ENCODE results near the gene DLG4.

Gene DLG4

DNA sequence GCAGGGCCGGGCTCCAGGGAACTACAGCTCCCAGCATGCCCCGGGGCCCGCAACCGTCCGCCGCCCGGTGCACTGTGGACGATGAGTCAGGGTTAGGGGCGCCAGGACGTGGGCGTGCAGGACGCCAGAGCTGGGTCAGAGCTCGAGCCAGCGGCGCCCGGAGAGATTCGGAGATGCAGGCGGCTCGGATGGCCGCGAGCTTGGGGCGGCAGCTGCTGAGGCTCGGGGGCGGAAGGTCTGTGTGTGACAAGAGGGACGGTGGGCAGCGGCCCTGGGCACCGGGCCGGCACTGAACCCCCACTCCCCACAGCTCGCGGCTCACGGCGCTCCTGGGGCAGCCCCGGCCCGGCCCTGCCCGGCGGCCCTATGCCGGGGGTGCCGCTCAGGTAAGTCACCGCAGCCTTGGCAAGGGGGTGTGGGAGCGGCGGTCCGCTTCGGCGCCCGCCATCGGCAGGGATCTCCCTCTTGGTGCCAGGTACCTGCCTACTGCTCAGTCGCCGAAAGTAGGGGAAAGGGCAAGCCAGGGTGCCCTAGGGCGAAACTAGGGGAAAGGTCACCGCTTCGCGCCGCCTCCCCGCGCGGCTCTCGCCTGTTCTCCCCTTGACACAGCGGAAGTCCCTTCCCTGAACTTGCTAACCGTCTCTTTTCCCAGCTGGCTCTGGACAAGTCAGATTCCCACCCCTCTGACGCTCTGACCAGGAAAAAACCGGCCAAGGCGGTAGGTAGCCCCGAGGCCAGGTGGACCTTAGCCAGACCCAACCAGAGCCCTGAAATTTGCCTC lies at the start of gene DLG4, which contains the start of gene ACADVL:
DLG4 (minus strand) TSS at position 25 of the 781 bp plus-strand sequence.
ACADVL (plus strand) TSS at position 127 of the 781 bp plus-strand sequence; CDS start at position 174, 47 bp downstream.
- no peak for FAIRE-seq

DNA sequence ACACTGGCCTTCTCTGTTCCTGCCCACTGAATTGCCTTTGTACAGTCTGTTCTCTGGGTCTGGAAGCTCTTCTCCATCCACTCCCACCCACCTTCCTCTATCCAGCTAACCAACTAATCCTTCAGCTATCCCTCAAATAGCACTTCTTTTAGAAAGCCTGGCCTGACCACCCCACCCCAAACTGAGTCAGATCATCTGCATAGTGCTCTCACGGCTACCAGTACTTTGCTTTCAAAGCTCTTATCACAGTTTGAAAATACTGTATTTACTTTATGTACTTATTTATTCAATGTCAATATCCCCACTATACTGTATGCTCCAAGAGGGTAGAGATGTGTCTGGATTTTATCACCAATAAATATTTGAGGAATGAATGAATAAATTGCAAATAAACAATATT lies 47.1 kb upstream of the DLG4 start:
- FAIRE-seq, result no peak

DNA sequence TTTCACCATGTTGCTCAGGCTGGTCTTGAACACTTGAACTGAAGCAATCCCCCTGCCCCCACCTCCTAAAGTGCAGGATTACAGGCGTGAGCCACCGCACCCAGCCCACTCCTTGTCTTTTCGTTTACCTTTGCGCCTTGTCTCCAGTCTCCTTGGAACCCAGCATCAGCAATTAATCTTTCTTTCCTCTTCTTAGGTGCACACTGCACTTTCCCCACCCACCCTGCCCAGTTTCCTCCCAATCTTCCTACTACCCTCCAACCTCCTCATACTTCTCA lies 44.1 kb upstream of the DLG4 start:
- no peak for FAIRE-seq

DNA sequence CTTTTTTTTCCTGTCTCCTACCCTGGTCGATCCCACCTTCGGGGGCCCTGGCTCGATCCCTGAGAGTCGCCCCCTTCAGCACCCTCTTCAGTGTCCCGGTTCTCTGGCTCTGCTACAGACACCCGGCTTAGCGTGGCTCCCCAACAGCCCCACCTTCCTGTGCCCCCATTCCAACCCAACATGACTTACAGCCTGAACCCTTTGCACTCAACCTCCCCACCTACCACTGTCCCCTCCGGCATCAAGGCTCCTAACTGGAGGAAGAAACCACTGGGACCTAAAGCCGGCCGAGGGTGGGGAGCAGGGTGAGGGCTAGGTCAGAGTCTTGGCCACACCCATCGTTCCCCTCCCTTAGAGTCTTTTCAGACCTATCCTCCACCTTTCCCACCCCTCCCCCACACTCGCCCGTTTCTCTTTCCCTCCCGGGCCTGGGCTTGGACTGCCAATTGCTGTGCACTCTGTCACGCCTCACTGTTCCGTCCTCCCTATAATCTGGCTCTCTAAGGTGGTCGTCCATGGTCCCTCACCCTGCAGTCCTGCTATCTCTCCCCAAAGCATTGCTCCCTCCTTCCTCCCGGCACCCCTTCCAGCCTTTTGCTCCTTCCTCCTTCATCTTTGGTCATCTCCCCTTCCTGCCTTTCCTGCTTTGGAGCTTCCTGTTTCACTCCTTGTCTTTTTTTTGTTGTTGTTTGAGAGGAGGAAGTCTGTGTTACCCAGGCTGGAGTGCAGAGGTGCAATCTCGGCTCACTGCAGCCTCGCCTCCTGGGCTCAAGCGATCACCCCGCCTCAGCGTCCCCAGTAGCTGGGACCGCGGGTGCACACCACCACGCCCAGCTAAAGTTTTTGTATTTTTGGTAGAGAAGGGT lies 43.5 kb upstream of the DLG4 start:
- FAIRE-seq, result no peak

DNA sequence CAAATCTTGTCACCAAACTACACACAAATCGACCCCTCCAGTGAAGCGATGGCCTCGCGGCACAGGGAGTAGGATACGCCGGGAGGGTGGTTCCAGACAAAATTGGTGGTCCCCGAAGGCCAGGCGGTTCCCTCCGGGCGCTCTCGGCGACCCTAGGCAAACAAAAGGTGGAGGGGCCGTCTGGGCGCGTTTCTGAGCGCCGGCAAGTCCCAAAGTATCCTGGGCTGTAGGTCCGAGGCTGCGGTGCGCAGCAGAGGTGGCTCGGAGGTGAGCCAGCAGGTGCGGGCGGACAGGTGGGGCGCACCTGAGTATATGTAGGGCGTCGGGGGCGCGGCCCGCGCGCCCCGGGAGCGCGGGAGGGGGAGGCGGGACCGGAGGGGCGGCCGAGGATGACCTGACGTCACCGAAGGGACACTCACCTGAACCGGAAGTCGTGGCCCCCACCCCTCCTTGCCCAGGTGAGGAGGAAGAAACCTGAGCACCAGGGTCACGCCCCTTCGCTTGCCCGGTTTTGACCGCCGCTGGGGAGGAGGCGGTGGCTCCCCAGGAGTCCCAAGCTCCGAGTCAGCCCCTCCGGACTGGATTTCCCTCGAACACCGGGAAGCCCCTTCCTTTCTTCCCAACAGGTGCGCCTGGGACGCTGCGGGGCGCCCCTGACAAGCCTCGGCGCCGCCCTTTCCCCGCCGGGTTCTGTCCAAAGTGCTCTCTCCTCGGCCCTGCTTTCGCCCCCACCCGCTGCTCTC lies 42.7 kb upstream of the DLG4 start, which contains the start of gene CLDN7:
CLDN7 (minus strand) TSS at position 287 of the 743 bp plus-strand sequence. CDS start 435 bp downstream, outside the sequence.
- FAIRE-seq, result no peak

DNA sequence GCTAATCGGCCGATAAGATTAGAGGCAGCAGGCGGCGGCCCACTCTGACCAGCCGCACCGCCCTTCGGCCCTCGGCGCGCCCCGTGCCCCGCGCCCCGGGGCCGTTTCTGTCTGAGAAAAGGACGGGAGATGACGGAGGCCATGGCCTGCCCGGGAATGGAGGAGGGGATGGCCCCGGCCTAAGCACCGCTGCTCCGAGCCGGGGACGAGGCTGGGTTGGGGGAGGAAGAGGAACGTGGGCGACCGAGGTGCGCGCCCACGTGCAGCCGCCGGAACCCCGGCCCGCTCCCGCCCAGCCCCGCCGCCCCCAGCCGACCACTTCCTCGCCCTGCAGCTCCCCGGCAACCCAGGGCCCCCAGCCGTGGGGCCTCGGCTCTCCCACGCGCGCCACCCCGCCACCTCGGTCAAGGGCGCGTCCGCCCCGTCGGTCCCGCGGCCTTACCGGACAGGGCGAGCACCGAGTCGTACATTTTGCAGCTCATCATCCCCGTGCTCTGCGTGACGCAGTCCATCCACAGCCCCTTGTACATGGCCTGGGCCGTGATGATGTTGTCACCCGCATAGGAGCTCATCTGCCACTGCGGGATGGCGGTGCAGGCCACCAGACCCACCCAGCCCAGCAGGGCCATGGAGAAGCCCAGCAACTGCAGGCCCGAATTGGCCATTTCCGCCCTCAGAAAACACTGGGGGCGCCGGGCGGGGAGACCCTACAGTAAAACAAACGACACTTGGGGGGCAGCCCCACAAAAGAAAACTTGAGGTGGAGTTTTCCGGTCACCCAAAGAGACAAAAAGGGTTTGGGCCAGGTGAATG lies 41.9 kb upstream of the DLG4 start:
- no peak for FAIRE-seq

DNA sequence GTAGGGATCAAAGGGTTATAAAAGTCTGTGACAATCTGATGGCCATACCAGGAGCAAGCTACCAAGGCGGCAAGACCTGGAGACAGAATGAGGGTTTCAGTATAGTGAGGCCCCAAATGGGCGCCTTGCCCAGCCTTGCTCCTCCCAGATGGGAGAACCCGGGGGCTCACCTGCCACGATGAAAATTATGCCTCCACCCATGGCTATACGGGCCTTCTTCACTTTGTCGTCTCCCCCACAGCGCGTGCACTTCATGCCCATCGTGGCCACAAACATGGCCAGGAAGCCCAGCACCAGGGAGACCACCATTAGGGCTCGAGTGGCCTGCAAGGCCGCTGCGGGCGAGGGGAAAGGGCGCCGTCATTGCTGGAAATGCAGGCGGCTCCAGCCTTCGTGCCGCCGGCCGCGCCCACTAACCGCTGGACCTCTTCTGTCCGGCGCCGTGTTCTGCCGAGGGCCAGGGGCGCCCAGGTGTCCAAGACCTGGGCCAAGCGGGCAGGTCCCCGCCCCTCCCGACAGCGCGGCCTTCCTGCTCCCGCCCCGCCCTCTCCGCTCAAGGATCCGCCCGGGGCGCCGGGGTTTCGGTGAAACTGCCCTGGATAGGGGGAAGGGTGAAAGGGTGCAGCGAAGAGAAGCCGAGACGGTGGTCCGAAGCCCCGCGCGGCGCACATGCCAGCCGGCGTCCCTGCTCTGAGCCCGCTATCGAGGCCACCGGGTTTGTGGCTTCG lies 41.2 kb upstream of the DLG4 start:
- FAIRE-seq, result no peak

DNA sequence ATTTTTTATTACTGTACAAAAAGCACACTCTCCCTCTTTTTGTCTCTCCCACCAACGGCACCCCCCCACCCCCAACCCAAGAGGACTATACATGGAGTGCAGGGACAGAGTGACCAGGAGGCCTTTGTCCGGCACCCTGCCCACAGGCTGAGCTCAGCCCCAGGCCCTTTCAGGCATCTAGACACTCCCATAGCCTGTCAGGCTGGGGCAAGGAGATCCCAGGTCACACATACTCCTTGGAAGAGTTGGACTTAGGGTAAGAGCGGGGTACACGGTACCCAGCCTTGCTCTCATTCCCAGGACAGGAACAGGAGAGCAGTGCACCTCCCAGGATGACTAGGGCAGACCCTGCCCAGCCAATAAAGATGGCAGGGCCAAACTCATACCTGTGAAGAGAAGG lies 40.5 kb upstream of the DLG4 start:
- no peak for FAIRE-seq

DNA sequence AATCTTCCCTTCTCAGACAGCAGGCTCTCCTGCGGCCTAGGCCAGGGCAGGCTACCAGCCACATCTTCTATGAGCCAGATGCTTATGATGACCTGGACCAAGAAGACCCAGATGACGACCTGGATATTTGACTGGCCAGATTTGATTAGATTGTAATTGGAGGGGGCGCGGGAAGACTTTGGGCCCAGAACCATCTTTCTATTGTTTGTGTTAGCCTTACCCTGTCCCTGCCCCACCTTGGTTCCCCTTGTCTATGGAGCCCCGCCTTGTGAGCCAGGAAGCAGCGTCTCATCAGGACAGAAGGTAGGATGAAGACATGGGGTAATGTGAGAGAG lies 39.9 kb upstream of the DLG4 start:
- FAIRE-seq, result no peak

DNA sequence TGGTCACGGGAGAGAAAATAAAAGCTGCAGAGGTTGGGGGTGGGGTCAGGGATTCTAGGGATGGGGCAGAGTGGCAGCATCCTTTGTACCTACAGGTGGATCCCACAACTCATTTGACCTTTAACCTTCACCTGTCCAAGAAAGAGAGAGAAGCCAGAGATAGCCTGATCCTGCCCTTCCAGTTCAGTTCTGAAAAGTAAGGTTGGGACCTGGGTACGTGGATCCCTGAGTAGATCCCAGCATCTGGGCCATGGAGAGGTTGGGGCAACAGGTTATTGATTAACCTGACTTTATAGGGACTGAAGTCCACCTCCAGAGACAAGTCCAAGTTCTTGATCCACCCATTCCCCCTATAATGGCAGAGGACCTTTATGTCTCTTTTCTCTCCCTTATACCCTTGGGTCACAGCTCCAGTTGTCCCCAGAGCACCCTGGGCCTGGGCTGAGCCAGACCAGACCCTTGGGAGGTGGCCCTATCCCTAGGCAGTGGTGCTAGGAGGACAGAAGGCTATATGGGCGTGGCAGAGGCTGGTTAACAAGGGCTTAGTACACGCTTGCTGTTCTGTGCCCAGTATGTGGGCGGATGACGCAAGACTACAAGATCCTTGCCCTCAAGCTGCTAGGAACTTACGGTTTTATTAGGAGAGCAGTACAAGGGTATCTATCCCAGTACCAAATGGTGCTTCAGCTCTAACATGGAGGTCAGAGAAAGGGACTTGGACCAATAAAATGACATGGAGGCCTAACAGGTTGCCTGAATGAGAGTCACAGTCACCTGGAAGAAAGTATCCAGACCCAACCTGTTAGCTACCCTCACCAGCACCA lies 39.3 kb upstream of the DLG4 start:
- no peak for FAIRE-seq

DNA sequence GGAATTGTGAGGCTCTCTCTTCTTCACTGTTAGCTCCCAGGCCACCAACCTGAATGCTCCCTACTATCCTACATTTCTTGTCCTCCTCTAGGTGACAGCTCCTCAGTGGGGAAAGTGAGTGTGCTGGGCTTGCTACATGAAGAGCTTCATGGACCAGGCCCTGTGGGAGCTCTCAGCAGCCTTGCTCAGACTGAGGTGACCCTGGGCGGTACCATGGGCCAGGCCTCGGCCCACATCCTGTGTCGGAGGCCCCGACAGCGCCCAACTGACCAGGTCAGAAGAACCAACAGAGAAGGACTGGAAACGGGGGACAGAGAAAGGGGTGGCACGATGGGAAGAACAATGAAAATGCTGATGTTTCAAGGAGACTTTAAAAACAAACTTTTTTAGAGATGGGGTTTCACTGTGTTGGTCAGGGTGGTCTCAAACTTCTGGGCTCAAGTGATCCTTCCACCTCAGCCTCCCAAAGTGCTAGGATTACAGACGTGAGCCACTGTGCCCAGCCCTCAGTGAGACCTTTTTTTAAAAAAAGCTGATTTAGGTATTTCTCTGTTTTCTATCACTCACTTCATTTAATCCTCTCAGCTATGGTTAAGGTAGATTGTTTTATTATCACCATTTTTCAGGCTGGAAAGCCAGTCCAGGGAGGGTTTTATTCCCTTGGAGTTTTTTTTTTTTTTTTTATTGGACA lies 37.3 kb upstream of the DLG4 start:
- FAIRE-seq, result no peak

DNA sequence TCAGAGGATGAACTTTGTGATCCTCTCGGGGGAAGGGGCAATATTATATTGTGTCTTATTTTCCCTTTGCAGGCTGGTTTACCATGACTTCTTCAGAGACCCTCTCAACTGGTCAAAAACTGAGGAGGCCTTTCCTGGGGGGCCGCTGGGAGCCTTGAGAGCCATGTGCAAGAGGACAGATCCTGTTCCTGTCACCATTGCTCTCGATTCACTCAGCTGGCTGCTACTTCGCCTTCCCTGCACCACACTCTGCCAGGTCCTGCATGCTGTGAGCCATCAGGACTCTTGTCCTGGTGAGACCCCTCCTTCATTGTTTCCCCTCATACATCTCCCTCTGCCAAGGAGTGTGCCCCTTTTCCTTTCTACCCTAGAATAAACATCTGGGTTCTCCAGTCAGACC lies 34.9 kb upstream of the DLG4 start:
- no peak for FAIRE-seq

DNA sequence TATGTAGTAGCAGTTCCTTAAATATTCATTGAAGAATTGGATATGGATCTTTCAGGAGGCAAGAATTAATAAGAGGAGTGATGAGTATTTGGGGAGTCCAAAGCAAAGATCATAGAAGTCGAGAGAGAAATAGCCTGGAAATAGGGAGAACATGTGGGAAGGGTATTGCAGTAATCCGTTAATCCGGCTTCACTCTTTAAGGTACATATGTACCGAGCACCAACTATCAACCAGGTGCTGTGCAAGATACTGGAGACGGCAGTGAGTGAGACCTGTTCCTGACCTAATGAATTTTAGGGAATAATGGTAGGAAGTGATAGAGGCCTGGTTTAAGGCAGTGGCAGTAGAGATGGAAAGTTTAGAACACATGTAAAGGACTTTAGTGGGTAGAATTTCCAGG lies 33.4 kb upstream of the DLG4 start:
- no peak for FAIRE-seq

DNA sequence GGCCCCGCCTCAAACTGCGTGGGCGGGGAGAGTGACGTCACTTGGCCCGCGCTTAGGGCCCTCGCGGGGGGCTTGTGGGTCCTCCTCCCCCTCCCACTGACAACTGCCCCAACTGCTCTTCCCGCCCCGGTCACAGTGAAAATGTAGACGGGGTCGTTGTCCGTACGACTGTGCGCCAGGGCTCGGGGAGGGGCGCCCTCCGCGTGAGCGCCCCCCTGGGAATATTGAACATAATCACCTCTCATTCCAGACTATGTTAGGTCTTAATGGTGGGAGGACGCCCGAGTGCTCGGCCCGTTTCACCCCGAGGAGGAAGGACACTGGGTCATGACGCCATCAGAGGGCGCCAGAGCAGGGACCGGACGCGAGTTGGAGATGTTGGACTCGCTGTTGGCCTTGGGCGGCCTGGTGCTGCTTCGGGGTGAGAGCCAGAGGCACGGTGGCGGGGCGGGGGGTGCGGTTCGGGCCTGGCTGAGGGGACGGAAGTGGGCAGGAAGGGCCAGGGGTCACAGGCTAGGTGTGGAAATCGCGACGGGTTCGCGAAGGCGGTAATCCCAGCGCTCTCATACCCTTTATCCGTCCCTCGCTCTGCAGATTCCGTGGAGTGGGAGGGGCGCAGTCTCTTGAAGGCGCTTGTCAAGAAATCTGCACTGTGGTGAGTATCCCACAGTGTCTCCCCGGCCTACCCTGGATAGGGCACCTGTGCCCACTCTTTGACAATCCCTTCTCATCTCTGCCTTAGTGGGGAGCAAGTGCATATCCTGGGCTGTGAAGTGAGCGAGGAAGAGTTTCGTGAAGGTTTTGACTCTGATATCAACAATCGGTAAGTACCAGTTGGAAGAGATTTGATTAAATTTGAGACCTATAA lies 32.8 kb upstream of the DLG4 start, which contains the start of gene ELP5:
ELP5 (plus strand) TSS at position 40 of the 868 bp plus-strand sequence; CDS start at position 376, 336 bp downstream.
- FAIRE-seq, result no peak

DNA sequence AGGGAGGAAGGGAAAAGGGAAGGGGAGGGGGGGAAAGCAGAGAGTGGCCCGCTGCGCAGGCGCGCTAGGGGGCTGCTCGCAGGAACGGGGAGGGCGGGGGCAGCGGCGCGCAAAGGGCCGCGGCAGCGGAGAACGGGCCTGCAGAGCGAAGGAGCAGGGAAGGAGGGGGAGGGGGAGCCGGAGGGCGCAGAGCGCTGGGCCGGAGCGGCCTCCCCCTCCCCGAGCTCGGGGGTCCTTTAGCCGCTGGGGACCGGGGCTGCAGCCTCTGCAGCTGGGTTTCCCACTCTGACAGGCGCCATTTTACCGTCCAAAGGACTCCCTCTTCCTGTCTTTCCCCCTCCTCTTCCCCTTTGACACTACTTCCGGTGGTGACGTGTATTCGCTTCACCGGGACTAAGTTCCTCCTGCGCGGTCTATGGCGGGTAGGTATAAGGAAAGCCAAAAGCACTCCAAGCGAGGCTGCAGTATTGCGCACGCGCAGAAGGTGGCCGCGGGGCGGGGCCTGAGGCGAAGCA lies 32.1 kb upstream of the DLG4 start, which contains the start of gene CTDNEP1:
CTDNEP1 (minus strand) TSS at position 74 of the 515 bp plus-strand sequence. CDS start 438 bp downstream, outside the sequence.
- peak; percentile 99 for FAIRE-seq

DNA sequence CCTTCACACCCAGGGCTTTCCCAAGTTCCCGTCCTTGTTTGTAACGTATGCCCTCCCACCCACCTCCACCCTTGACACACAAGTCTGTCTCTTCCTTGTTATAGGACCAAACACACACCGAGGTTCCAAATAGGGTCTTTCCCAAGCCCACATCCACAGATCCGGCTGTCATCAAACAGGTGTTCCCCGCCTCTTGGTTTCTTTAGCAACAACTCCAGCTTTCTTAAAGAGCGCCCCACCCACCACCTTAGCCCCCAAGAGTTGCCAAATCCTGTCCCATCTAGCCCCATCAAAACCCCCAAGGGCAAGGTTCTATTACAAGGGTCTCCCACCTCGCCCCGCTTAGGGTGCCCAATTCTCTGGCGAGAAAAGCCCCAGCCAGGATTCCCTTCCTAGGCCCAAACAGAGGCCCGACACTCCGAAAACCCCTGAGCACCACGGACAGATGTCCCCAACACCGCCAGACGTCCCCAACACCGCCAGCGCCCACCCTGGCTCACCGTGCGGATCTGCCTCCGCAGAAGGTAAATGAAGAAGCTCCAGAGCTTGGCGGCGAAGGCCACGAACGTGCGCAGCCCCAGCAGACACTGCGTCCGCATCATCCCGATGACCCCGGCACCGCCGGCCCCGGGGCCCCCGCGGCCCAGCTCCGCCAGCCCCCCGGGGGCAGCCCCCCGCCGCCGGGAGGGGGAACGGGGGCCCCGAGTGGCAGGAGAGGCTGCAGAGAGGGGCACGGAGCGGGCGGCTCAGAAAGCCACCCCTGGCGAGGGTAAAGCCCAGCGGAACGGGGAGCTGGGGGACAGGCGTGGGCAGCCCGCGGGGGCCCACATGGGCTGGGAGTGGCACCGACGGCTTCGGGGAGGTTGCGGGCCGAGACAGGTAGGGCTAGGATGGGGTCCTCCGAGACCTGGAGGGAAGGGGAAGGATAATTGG lies 31.3 kb upstream of the DLG4 start:
- no peak for FAIRE-seq

DNA sequence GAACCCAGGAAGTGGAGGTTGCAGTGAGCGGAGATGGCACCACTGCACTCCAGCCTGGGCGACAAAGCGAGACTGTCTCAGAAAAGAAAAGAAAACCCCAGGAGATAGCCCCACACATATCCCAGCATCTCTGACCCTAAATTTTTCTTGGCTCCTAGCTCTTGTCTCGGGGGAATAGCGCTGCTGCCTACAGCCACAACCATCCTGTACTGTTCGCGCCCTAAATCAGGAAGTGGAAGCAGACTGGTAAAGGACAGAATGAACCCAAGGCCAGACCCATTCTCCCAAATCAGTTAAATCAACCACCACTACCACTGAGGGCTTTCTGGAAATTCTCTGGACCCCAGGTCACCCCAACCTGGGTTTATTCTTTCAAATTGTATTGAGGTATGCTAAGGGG lies 30.2 kb upstream of the DLG4 start:
- FAIRE-seq, result no peak

DNA sequence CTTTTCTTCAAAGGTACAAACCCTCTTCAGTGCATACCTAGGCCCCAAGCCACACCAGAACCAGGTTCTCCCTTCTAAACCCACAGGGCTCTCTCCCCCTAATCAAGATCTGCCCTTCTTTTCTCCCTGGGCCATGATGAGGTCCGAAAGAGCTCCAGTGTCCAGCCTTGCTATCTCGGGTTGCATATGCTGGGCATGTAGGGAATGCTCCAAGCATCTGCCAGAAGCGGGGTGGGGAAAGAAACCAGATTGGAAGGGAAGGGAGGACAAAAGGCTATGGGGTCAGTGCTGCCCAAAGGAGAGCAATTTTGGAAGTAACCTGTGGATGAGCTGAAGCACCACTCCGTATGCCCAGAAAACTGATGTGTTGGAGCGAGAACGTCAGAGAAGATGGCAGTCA lies 29.6 kb upstream of the DLG4 start:
- FAIRE-seq, result no peak
